OCI-LY3 (cell line): ENCODE results near the gene ITSN1.

ENCODE experiments used
- H2AFZ ChIP-seq: fragments of 200-600, 300-600 bp; shearing (Covaris generic); 2 replicates; pipeline ENCODE4 v1.6.0; 2014; ENCODE audit warnings: antibody characterized with exemption, low read depth, low read length
- H3K27ac ChIP-seq: fragments of 200-600, 300-600 bp; sonication (generic); 2 replicates; pipeline ENCODE4 v1.5.1; 2014; ENCODE audit warnings: mild to moderate bottlenecking, low read length, moderate library complexity, mixed read lengths
- H3K27me3 ChIP-seq: fragments of 200-600, 300-600 bp; sonication (generic); 2 replicates; pipeline ENCODE4 v1.6.1; 2014; ENCODE audit warnings: low read depth, low read length, mixed read lengths
- H3K36me3 ChIP-seq: fragments of 200-600, 300-600 bp; sonication (generic); replicated peaks from 2 replicates; pipeline ENCODE3; 2014; ENCODE audit warnings: low read depth, low read length, mixed read lengths
- H3K4me1 ChIP-seq: fragments of 300-600, 200-600 bp; sonication (generic); 2 replicates; pipeline ENCODE4 v1.6.1; 2014; ENCODE audit warnings: low read length, mixed read lengths
- H3K4me2 ChIP-seq: fragments of 200-600, 300-600 bp; sonication (generic); 2 replicates; pipeline ENCODE4 v1.6.1; 2014; ENCODE audit warnings: low read length, mixed read lengths
- H3K4me3 ChIP-seq: fragments of 300-600, 200-600 bp; sonication (generic); 2 replicates; pipeline ENCODE4 v1.5.1; 2014; ENCODE audit warnings: antibody characterized with exemption, mild to moderate bottlenecking, low read length, moderate library complexity
- H3K79me2 ChIP-seq: fragments of 300-600, 200-600 bp; shearing (Covaris generic); 2 replicates; pipeline ENCODE4 v1.6.1; 2014; ENCODE audit warnings: mild to moderate bottlenecking, low read length, mixed read lengths
- H3K9ac ChIP-seq: fragments of 300-600, 200-600 bp; shearing (Covaris generic); 2 replicates; pipeline ENCODE4 v1.6.0; 2014; ENCODE audit warnings: mild to moderate bottlenecking, low read length, moderate library complexity
- H3K9me3 ChIP-seq: fragments of 200-600, 300-600 bp; shearing (Covaris generic); 2 replicates; pipeline ENCODE4 v1.6.1; 2014; ENCODE audit warnings: low read length, mixed read lengths; ENCODE audit not compliant: insufficient read depth
- H4K20me1 ChIP-seq: fragments of 200-600, 300-600 bp; sonication (generic); 2 replicates; pipeline ENCODE4 v1.6.1; 2016; ENCODE audit warnings: low read length, mixed read lengths; ENCODE audit not compliant: insufficient read depth
- CTCF ChIP-seq: fragments of 200-600, 300-600 bp; sonication (generic); IDR thresholded peaks from 2 replicates; pipeline ENCODE4 v1.5.1; 2014; ENCODE audit warnings: antibody characterized with exemption, low read length, low read depth
- EZH2phosphoT487 ChIP-seq: fragments of 200-600 bp; shearing (Covaris generic); IDR thresholded peaks from 2 replicates; pipeline ENCODE4 v1.6.1; 2018; ENCODE audit warnings: antibody characterized with exemption, mixed run types, low read depth

The ITSN1 gene

GRCh38 chr21:33855190-33855589, 212.9 kb downstream of the ITSN1 start:
- TF ChIP-seq EZH2phosphoT487 (no peak), CTCF (peak; percentile 26)

GRCh38 chr21:33856893-33857527, 214.7 kb downstream of the ITSN1 start:
- Histone ChIP-seq H3K4me3 (no peak overlapping the region), H3K9me3 (no peaks in the 10 kb centered on the region)

More at GRCh38 chr21:33855190-33855589, 212.9 kb downstream of the ITSN1 start:
- H3K27ac ChIP-seq: no peak overlapping the region
- no peaks in the 10 kb centered on the region for H3K4me1 ChIP-seq
- no peak overlapping the region for H2AFZ ChIP-seq
- no peak overlapping the region for H3K4me2 ChIP-seq
- no peaks in the 10 kb centered on the region for H3K9me3 ChIP-seq
- H3K36me3 ChIP-seq: no peaks in the 10 kb centered on the region
- H3K27me3 ChIP-seq: no peaks in the 10 kb centered on the region
- no peaks in the 10 kb centered on the region for H4K20me1 ChIP-seq
- H3K9ac ChIP-seq: no peak overlapping the region
- H3K4me3 ChIP-seq: no peak overlapping the region
- no peaks in the 10 kb centered on the region for H3K79me2 ChIP-seq

GRCh38 chr21:33857846-33858666, 215.8 kb downstream of the ITSN1 start:
- no peak overlapping the region for H2AFZ ChIP-seq
- TF ChIP-seq CTCF (no peak), EZH2phosphoT487 (no peak)

More at GRCh38 chr21:33856893-33857527, 214.7 kb downstream of the ITSN1 start:
- Histone ChIP-seq H3K4me1 (no peaks in the 10 kb centered on the region), H4K20me1 (no peaks in the 10 kb centered on the region), H3K9ac (no peak overlapping the region), H3K4me2 (no peak overlapping the region), H3K36me3 (no peaks in the 10 kb centered on the region), H2AFZ (no peak overlapping the region), H3K27me3 (no peaks in the 10 kb centered on the region), H3K79me2 (no peaks in the 10 kb centered on the region), H3K27ac (no peak overlapping the region)
- TF ChIP-seq CTCF: no peak
- no peak for TF ChIP-seq EZH2phosphoT487

GRCh38 chr21:33858667-33859372, 216.5 kb downstream of the ITSN1 start:
- no peaks in the 10 kb centered on the region for H3K9me3 ChIP-seq
- no peak for TF ChIP-seq EZH2phosphoT487
- no peak for TF ChIP-seq CTCF
- no peak overlapping the region for H3K4me3 ChIP-seq
- no peaks in the 10 kb centered on the region for H3K79me2 ChIP-seq
- H3K4me2 ChIP-seq: no peak overlapping the region
- H3K27ac ChIP-seq: no peak overlapping the region
- no peaks in the 10 kb centered on the region for H3K27me3 ChIP-seq
- no peaks in the 10 kb centered on the region for H3K36me3 ChIP-seq
- H4K20me1 ChIP-seq: no peaks in the 10 kb centered on the region
- no peaks in the 10 kb centered on the region for H3K4me1 ChIP-seq
- no peak overlapping the region for H2AFZ ChIP-seq
- H3K9ac ChIP-seq: no peak overlapping the region

More at GRCh38 chr21:33857846-33858666, 215.8 kb downstream of the ITSN1 start:
- Histone ChIP-seq H3K4me2 (no peak overlapping the region), H3K4me1 (no peaks in the 10 kb centered on the region), H3K79me2 (no peaks in the 10 kb centered on the region), H3K36me3 (no peaks in the 10 kb centered on the region), H3K4me3 (no peak overlapping the region), H3K27me3 (no peaks in the 10 kb centered on the region), H4K20me1 (no peaks in the 10 kb centered on the region), H3K9ac (no peak overlapping the region), H3K9me3 (no peaks in the 10 kb centered on the region), H3K27ac (no peak overlapping the region)
